Prostate gland (tissue), 1 donor: ENCODE measurements around the gene SLC43A3.

Experiments
- POLR2A ChIP-seq: fragments of 450-650 bp; IDR thresholded peaks from one replicate; pipeline ENCODE4 v1.6.1; 2016; ENCODE audit warnings: antibody characterized with exemption, mild to moderate bottlenecking
- POLR2AphosphoS5 ChIP-seq: sonication (generic); formaldehyde crosslinking; IDR thresholded peaks from one replicate; pipeline ENCODE4 v1.6.1; 2017; ENCODE audit warnings: antibody characterized with exemption

DNA sequence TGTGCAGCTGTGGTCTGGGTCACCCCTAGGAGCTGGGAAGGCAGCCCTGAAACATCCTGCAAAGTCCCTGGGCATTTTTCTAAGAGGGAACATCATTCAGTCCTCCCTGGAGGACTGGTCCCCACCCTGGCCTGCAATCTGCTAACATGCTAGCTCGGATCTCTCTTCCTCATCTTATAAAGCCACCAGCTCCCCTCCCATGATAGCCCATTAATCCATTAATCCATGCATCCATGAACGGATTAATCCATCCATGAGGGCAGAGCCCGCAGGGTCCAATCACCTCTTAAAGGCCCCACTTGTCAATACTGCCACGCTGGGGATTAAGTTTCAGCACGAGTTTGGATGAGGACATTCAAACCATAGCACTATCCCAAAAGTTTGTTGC, 58.1 kb downstream of the SLC43A3 start:
- TF ChIP-seq POLR2AphosphoS5 (no peak), POLR2A (no peak)
